B cell (primary cell): ENCODE results near the gene ISG15. TPM values are rescaled to one million over a fixed set of nuclear protein-coding genes. Genes with fewer than 3 reads are reported as not detected.

Experiments
- ATAC-seq: fragments of 200-7000 bp; cut with Tn5 transposase; one replicate; pipeline ENCODE4 v1.10.0; 2021; ENCODE audit warnings: low read depth, mild to moderate bottlenecking, moderate number of reproducible peaks, moderate library complexity
- CTCF ChIA-PET: fragments of 350-600 bp; sonication (Branson Sonifier 250); formaldehyde crosslinking; loops from one replicate; lab custom pipeline; 2021; ENCODE audit warnings: antibody characterized with exemption, inconsistent platforms; lab: Charles Lee
- POLR2A ChIA-PET: fragments of 350-600 bp; sonication (Branson Sonifier 250); formaldehyde crosslinking; loops from one replicate; lab custom pipeline; 2021; ENCODE audit warnings: antibody characterized with exemption; lab: Charles Lee
- DNase-seq: peaks from one replicate; pipeline ENCODE4 v3.0.0; 2013
- H2AFZ ChIP-seq: 2 replicates; pipeline ENCODE4 v1.6.1; 2012; ENCODE audit warnings: mild to moderate bottlenecking, low read depth, low read length; ENCODE audit not compliant: insufficient read depth, poor library complexity, severe bottlenecking
- H3K27ac ChIP-seq, 2 donors: 1 replicate in 1 of 2; 2 replicates in 1 of 2; pipeline ENCODE4 v1.5.1; 2012 to 2013; ENCODE audit warnings: low read length in 2 of 2, mild to moderate bottlenecking in 2 of 2, moderate library complexity in 1 of 2
- H3K27me3 ChIP-seq, 4 experiments: fragments of 200-600 bp in 1 of 4; sonication (generic) in 1 of 4; replicated peaks in 1 of 4; 1 replicate in 2 of 4; 2 replicates in 2 of 4; pipeline versions ENCODE4 v1.6.1 to v1.7.0; 2013 to 2016; ENCODE audit warnings: low read length in 3 of 4, mild to moderate bottlenecking in 2 of 4, mixed read lengths in 1 of 4, moderate library complexity in 1 of 4; ENCODE audit not compliant: insufficient read depth in 4 of 4, control insufficient read depth in 3 of 4; ENCODE audit errors: control extremely low read depth in 1 of 4
- H3K36me3 ChIP-seq, 2 experiments: replicated peaks in 1 of 2; 1 replicate in 1 of 2; 2 replicates in 1 of 2; pipeline versions ENCODE4 v1.6.1 to v1.7.1; 2013; ENCODE audit warnings: low read length in 1 of 2; ENCODE audit not compliant: insufficient read depth in 2 of 2, control insufficient read depth in 1 of 2; ENCODE audit errors: control extremely low read depth in 1 of 2, extremely low read depth in 1 of 2
- H3K4me1 ChIP-seq, 2 donors: fragments of 200-600 bp in 1 of 2; sonication (generic) in 1 of 2; 1 replicate in 1 of 2; 2 replicates in 1 of 2; pipeline versions ENCODE4 v1.5.1 to v1.6.1; 2013 to 2017; ENCODE audit warnings: low read length in 2 of 2; ENCODE audit not compliant: control insufficient read depth in 2 of 2, insufficient read depth in 2 of 2
- H3K4me2 ChIP-seq: replicated peaks from 2 replicates; pipeline ENCODE3; 2012; ENCODE audit warnings: mild to moderate bottlenecking, low read depth, low read length; ENCODE audit not compliant: poor library complexity, severe bottlenecking
- H3K4me3 ChIP-seq, 5 experiments: fragments of 200-600 bp in 1 of 5; sonication (generic) in 1 of 5; 1 replicate in 3 of 5; 2 replicates in 2 of 5; pipeline versions ENCODE4 v1.5.1 to v1.7.0; 2011 to 2016; ENCODE audit warnings: low read length in 4 of 5, mild to moderate bottlenecking in 4 of 5, low read depth in 2 of 5, control low read depth in 1 of 5, moderate library complexity in 1 of 5; ENCODE audit not compliant: insufficient read depth in 1 of 5; ENCODE audit errors: control extremely low read depth in 1 of 5, extremely low read depth in 1 of 5
- H3K79me2 ChIP-seq: fragments of 200-600 bp; sonication (generic); one replicate; pipeline ENCODE4 v1.6.0; 2016; ENCODE audit warnings: low read length; ENCODE audit not compliant: control insufficient read depth, insufficient read depth
- H3K9ac ChIP-seq: fragments of 200-600 bp; sonication (generic); 2 replicates; pipeline ENCODE4 v1.6.1; 2017; ENCODE audit warnings: mild to moderate bottlenecking, low read length, moderate library complexity
- H3K9me3 ChIP-seq, 3 donors: one replicate each; pipeline versions ENCODE4 v1.6.1 to v1.7.1; 2013; ENCODE audit warnings: low read length in 2 of 3; ENCODE audit not compliant: control insufficient read depth in 2 of 3, insufficient read depth in 1 of 3; ENCODE audit errors: control extremely low read depth in 1 of 3
- H4K20me1 ChIP-seq: 2 replicates; pipeline ENCODE4 v1.6.0; 2012; ENCODE audit warnings: mild to moderate bottlenecking, low read length; ENCODE audit not compliant: insufficient read depth, control insufficient read depth, poor library complexity, severe bottlenecking
- H3K27ac Mint-ChIP-seq: one replicate; pipeline ENCODE4 v1.8.0; 2021; ENCODE audit warnings: mixed read lengths
- H3K27me3 Mint-ChIP-seq: one replicate; pipeline ENCODE4 v1.8.0; 2021; ENCODE audit warnings: mixed read lengths
- H3K4me1 Mint-ChIP-seq: one replicate; pipeline ENCODE4 v1.8.0; 2021; ENCODE audit warnings: mixed read lengths
- H3K4me3 Mint-ChIP-seq: one replicate; pipeline ENCODE4 v1.8.0; 2021; ENCODE audit warnings: mixed read lengths
- H3K9me3 Mint-ChIP-seq: one replicate; pipeline ENCODE4 v1.8.0; 2022; ENCODE audit warnings: mixed read lengths; ENCODE audit not compliant: insufficient read depth
- EZH2 ChIP-seq: IDR thresholded peaks from 2 replicates; pipeline ENCODE4 v1.6.1; 2012; ENCODE audit warnings: borderline replicate concordance, low read depth, mild to moderate bottlenecking, moderate library complexity, low read length; ENCODE audit not compliant: insufficient read depth, poor library complexity, severe bottlenecking
- WGBS: methylation state at CpG from one replicate; pipeline ENCODE4 v1.1.5; 2013; ENCODE audit warnings: missing lambda C conversion rate; ENCODE audit not compliant: insufficient coverage; 5-methylcytosine and 5-hydroxymethylcytosine counted together
- intact Hi-C: fragments of 100-400 bp; cut with micrococcal nuclease; formaldehyde crosslinking; loops from one replicate; pipeline ENCODE4 v1.10.0; 2022
- polyA plus RNA-seq: library from polyadenylated mRNA; depleted of rRNA; stranded (reverse); fragments of >200 nt; gene quantifications from 2 replicates; pipeline ENCODE4 v1.2.3, GENCODE V29; 2012
- total RNA-seq, 2 donors: library from RNA; stranded (reverse); fragments of 120-200 nt in 1 of 2; gene quantifications; 1 replicate in 1 of 2; 2 replicates in 1 of 2; pipeline versions ENCODE4 v1.2.3 to v1.2.4, GENCODE V29; 2013 to 2022
- TF ChIP-seq, protein P1 (sequence below): fragments of 200-600 bp; IDR thresholded peaks from one replicate; pipeline ENCODE4 v1.8.0; 2022; ENCODE audit warnings: antibody characterized with exemption, mild to moderate bottlenecking

ISG15 gene
- total and polyA plus RNA-seq, 2 donors (not counting 1 experiment from before 2014, with no cell fraction given) = 28.3 to 91.4 TPM

DNA sequence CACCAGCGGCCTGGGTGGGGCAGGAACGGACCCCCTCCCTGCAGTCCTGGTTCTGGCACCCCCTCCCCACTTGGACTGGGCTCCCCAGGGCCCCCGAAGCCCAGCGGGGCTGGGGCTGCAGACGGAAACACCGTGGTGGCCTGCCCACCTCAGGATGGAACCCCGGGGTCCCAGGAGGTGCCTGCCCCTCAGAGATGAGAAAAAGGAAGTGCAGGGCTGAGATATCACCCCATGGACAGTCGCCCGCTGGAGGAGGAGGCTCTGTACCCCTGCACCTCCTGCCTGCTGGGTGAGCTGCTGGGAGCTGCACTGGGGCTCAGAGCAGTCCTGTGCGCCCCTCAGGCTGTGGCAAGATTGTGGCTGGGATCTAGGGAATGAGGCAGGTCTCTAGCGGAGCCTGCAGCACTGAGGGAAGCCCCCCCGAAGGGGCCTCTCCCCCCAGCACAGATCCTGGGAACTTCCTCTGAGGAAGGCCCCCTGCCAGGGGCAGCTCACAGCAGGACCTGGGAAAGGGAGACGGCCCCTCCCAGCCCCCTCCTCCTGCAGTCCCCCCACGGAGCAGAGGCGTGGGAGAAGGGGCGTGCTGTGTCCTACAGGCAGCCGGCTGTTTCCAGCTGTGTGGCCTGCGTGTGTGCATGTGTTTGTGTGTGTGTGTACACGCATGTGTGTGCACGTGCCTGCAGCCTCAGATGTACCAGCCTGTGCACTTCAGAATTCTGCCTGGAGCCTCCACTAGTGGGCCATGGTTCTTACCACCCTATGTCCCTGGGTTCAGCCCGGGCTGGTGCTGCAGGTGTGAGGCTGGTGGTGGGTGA, 13.5 kb downstream of the ISG15 start:
- POLR2A ChIA-PET = interaction anchor here (1.6 kb wide), 1 partner anchor 37 kb away, joined by 3 read pairs; no protein-coding TSS in a partner anchor
- no peak overlapping the region for H3K4me3 ChIP-seq
- CTCF ChIA-PET = interaction anchor here (1.3 kb wide), 1 partner anchor 13 kb away, joined by 3 read pairs; no protein-coding TSS in a partner anchor
- DNase-seq = no peak
- H3K36me3 ChIP-seq = peaks cover 0 to 2% of the 10 kb centered on the region in 2 experiments
- peaks cover 0 to 17% (median 4%) of the 10 kb centered on the region in 4 experiments for H3K27me3 ChIP-seq
- H3K27ac ChIP-seq = no peak overlapping the region
- no peaks in the 10 kb centered on the region for H3K9me3 ChIP-seq
- ATAC-seq = no peak
- Mint-ChIP-seq H3K9me3 (no peaks in the 10 kb centered on the region), H3K4me3 (no peak overlapping the region), H3K27me3 (no peaks in the 10 kb centered on the region), H3K27ac (no peak overlapping the region), H3K4me1 (peaks cover 3% of the 10 kb centered on the region)
- no peak overlapping the region for H3K4me2 ChIP-seq
- H3K79me2 ChIP-seq = no peaks in the 10 kb centered on the region
- intact Hi-C loops = no loop called here
- H2AFZ ChIP-seq = no peak overlapping the region
- H3K9ac ChIP-seq = no peak overlapping the region
- H3K4me1 ChIP-seq = peaks cover 11 to 14% of the 10 kb centered on the region in 2 donors
- 49% methylated on average over 18 of the region's 21 CpGs for WGBS
- no peak for TF ChIP-seq EZH2
- TF ChIP-seq, protein P1, sequence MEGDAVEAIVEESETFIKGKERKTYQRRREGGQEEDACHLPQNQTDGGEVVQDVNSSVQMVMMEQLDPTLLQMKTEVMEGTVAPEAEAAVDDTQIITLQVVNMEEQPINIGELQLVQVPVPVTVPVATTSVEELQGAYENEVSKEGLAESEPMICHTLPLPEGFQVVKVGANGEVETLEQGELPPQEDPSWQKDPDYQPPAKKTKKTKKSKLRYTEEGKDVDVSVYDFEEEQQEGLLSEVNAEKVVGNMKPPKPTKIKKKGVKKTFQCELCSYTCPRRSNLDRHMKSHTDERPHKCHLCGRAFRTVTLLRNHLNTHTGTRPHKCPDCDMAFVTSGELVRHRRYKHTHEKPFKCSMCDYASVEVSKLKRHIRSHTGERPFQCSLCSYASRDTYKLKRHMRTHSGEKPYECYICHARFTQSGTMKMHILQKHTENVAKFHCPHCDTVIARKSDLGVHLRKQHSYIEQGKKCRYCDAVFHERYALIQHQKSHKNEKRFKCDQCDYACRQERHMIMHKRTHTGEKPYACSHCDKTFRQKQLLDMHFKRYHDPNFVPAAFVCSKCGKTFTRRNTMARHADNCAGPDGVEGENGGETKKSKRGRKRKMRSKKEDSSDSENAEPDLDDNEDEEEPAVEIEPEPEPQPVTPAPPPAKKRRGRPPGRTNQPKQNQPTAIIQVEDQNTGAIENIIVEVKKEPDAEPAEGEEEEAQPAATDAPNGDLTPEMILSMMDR = no peak
- H4K20me1 ChIP-seq = no peaks in the 10 kb centered on the region

DNA sequence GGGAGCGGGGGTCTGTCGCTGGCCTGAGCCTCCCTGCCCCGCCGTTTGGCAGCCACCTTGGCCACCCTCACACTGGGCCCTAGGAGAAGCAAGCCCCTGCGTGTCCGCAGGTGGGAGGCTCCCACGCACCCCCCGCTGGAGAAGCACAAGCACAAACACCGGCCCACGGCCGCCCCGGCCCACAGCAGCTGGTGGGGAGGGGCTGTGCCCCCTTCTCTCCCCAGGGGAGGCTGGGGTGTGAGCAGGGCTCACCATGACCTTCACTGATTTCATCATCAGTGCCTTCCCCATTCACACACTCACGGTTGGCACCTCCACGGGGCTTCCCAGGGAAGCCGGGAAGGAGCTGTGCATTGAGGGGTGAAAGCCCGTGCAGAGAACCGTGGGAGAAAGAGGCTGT, 14.5 kb downstream of the ISG15 start:
- peaks cover 12% of the 10 kb centered on the region for H3K4me1 Mint-ChIP-seq
- no peak overlapping the region for H3K4me2 ChIP-seq
- TF ChIP-seq, protein P1 = no peak
- TF ChIP-seq EZH2 = no peak
- H2AFZ ChIP-seq = no peak overlapping the region
- no peaks in the 10 kb centered on the region for H3K9me3 ChIP-seq
- POLR2A ChIA-PET = interaction anchor here (1.6 kb wide), 1 partner anchor 36 kb away, joined by 3 read pairs; no protein-coding TSS in a partner anchor
- no peak overlapping the region for H3K9ac ChIP-seq
- intact Hi-C loops = no loop called here
- no peaks in the 10 kb centered on the region for H3K79me2 ChIP-seq
- no peak overlapping the region for H3K27ac ChIP-seq
- peaks cover 20 to 21% of the 10 kb centered on the region in 2 donors for H3K4me1 ChIP-seq
- H4K20me1 ChIP-seq = no peaks in the 10 kb centered on the region
- DNase-seq = no peak
- H3K36me3 ChIP-seq = peaks cover 0 to 2% of the 10 kb centered on the region in 2 experiments
- H3K27me3 ChIP-seq = peaks cover 0 to 18% (median 2%) of the 10 kb centered on the region in 4 experiments
- no peak overlapping the region for H3K4me3 Mint-ChIP-seq
- H3K27ac Mint-ChIP-seq = no peak overlapping the region
- no peaks in the 10 kb centered on the region for H3K27me3 Mint-ChIP-seq
- 87% methylated on average over 12 of the region's 17 CpGs for WGBS
- CTCF ChIA-PET = no interaction called here
- no peaks in the 10 kb centered on the region for H3K9me3 Mint-ChIP-seq
- H3K4me3 ChIP-seq = no peak overlapping the region
- ATAC-seq = no peak
